SK-N-SH (cell line): ENCODE data around the gene ENPP5. TPM values are rescaled to one million over a fixed set of nuclear protein-coding genes. Genes with fewer than 3 reads are reported as not detected.

Experiments
- CTCF ChIA-PET: fragments of 300-600, 350-600 bp; formaldehyde crosslinking; extraction: SDS; loops from one replicate; lab custom pipeline; 2021; lab: Yijun Ruan, JAX
- POLR2A ChIA-PET: fragments of 350-600 bp; sonication (Branson Sonifier 250); formaldehyde crosslinking; extraction: SDS; loops from one replicate; lab custom pipeline; 2020; ENCODE audit warnings: antibody characterized with exemption, inconsistent platforms; lab: Yijun Ruan, JAX
- DNase-seq: peaks from one replicate; pipeline ENCODE4 v3.0.0; 2012
- H2AFZ ChIP-seq: fragments of 200-600 bp; sonication (generic); 2 replicates; pipeline ENCODE4 v1.8.1; 2016; ENCODE audit warnings: antibody characterized with exemption, mild to moderate bottlenecking, low read depth
- H3F3A ChIP-seq: fragments of 200-600 bp; sonication (generic); replicated peaks from 2 replicates; pipeline ENCODE3; 2016; ENCODE audit warnings: antibody characterized with exemption, mild to moderate bottlenecking; ENCODE audit not compliant: insufficient read depth
- H3K27ac ChIP-seq, 2 experiments: fragments of 200-500 bp in 1 of 2; fragments of 200-600 bp in 1 of 2; sonication (Bioruptor generic) in 1 of 2; sonication (generic), shearing (Covaris generic) in 1 of 2; 2 replicates each; pipeline versions ENCODE4 v1.5.1 to v1.6.1; 2014 to 2016; ENCODE audit warnings: low read depth in 2 of 2, inconsistent platforms in 1 of 2, low read length in 1 of 2, mild to moderate bottlenecking in 1 of 2, mixed read lengths in 1 of 2
- H3K27me3 ChIP-seq: fragments of 200-600 bp; sonication (generic), shearing (Covaris generic); 2 replicates; pipeline ENCODE4 v1.6.1; 2016; ENCODE audit warnings: mixed run types; ENCODE audit not compliant: insufficient read depth
- H3K36me3 ChIP-seq, 2 experiments: fragments of 200-500 bp in 1 of 2; fragments of 200-600 bp in 1 of 2; sonication (Bioruptor generic) in 1 of 2; sonication (generic) in 1 of 2; replicated peaks in 1 of 2; 2 replicates each; pipeline versions ENCODE3 to v1.5.1; 2014 to 2016; ENCODE audit warnings: low read length in 1 of 2, mild to moderate bottlenecking in 1 of 2; ENCODE audit not compliant: insufficient read depth in 2 of 2, control insufficient read depth in 1 of 2
- H3K4me1 ChIP-seq, 2 experiments: fragments of 200-500 bp in 1 of 2; fragments of 200-600 bp in 1 of 2; sonication (Bioruptor generic) in 1 of 2; sonication (generic), shearing (Covaris generic) in 1 of 2; 2 replicates each; pipeline versions ENCODE4 v1.5.1 to v1.6.1; 2014 to 2016; ENCODE audit warnings: low read depth in 1 of 2, low read length in 1 of 2, mixed run types in 1 of 2; ENCODE audit not compliant: insufficient read depth in 2 of 2, control insufficient read depth in 1 of 2
- H3K4me2 ChIP-seq: fragments of 200-600 bp; sonication (generic), shearing (Covaris generic); 2 replicates; pipeline ENCODE4 v1.6.1; 2017; ENCODE audit warnings: mixed run types
- H3K4me3 ChIP-seq, 2 experiments: fragments of 200-500 bp in 1 of 2; fragments of 200-600 bp in 1 of 2; sonication (Bioruptor generic) in 1 of 2; sonication (generic), shearing (Covaris generic) in 1 of 2; 2 replicates each; pipeline versions ENCODE4 v1.5.1 to v1.8.1; 2014 to 2016; ENCODE audit warnings: low read depth in 2 of 2, inconsistent platforms in 1 of 2, low read length in 1 of 2, mild to moderate bottlenecking in 1 of 2, mixed read lengths in 1 of 2, moderate library complexity in 1 of 2
- H3K79me2 ChIP-seq: fragments of 200-600 bp; sonication (generic); 2 replicates; pipeline ENCODE4 v1.8.1; 2017; ENCODE audit warnings: mild to moderate bottlenecking; ENCODE audit not compliant: insufficient read depth
- H3K9ac ChIP-seq: fragments of 200-600 bp; sonication (generic); 2 replicates; pipeline ENCODE4 v1.6.1; 2017; ENCODE audit warnings: mixed run types
- H3K9me2 ChIP-seq: fragments of 200-600 bp; sonication (generic); 2 replicates; pipeline ENCODE4 v1.6.1; 2017; ENCODE audit warnings: mixed run types
- H3K9me3 ChIP-seq: fragments of 200-600 bp; sonication (generic); 2 replicates; pipeline ENCODE4 v1.6.1; 2017; ENCODE audit warnings: mixed run types, mild to moderate bottlenecking, moderate library complexity
- H4K20me1 ChIP-seq: fragments of 200-600 bp; sonication (generic); 2 replicates; pipeline ENCODE4 v1.6.1; 2017; ENCODE audit warnings: mild to moderate bottlenecking, mixed run types; ENCODE audit not compliant: insufficient read depth
- CHD2 ChIP-seq: fragments of 150-350 bp; IDR thresholded peaks from 2 replicates; pipeline ENCODE4 v1.6.1; 2018; ENCODE audit warnings: low read length; ENCODE audit not compliant: partially characterized antibody
- CTCF ChIP-seq: fragments of 200-600 bp; sonication (generic); IDR thresholded peaks from 2 replicates; pipeline ENCODE4 v1.6.1; 2017; ENCODE audit warnings: antibody characterized with exemption, mild to moderate bottlenecking, moderate library complexity
- GABPA ChIP-seq: IDR thresholded peaks from 2 replicates; pipeline ENCODE4 v1.4.0; 2012; ENCODE audit warnings: low read depth, mild to moderate bottlenecking
- GATA2 ChIP-seq: sonication (generic); formaldehyde crosslinking; IDR thresholded peaks from 2 replicates; pipeline ENCODE4 v1.5.0; 2020; ENCODE audit warnings: mild to moderate bottlenecking, missing genetic modification reagents
- MEF2A ChIP-seq: IDR thresholded peaks from 2 replicates; pipeline ENCODE4 v1.4.0; 2012; ENCODE audit warnings: low read depth, borderline replicate concordance
- MXI1 ChIP-seq: IDR thresholded peaks from 2 replicates; pipeline ENCODE4 v1.6.1; 2012; ENCODE audit warnings: mild to moderate bottlenecking, low read depth, low read length, improper control_type of control experiment
- PBX3 ChIP-seq: IDR thresholded peaks from 2 replicates; pipeline ENCODE4; 2012
- POLR2AphosphoS5 ChIP-seq: IDR thresholded peaks from 2 replicates; pipeline ENCODE4 v1.6.1; 2012; ENCODE audit warnings: low read depth, low read length
- REST ChIP-seq: IDR thresholded peaks from 2 replicates; pipeline ENCODE4 v1.6.1; 2012; ENCODE audit warnings: mild to moderate bottlenecking, low read depth, low read length, moderate library complexity
- RFX5 ChIP-seq: IDR thresholded peaks from 2 replicates; pipeline ENCODE4 v1.6.1; 2012; ENCODE audit warnings: mild to moderate bottlenecking, improper control_type of control experiment, low read length
- SIN3A ChIP-seq: IDR thresholded peaks from 2 replicates; pipeline ENCODE4 v1.6.1; 2012; ENCODE audit warnings: low read depth, mild to moderate bottlenecking, low read length, moderate library complexity, borderline replicate concordance
- USF1 ChIP-seq: IDR thresholded peaks from 2 replicates; pipeline ENCODE4 v1.4.0; 2012; ENCODE audit warnings: low read depth, borderline replicate concordance
- USF2 ChIP-seq: fragments of 150-350 bp; IDR thresholded peaks from 2 replicates; pipeline ENCODE4 v1.6.1; 2017; ENCODE audit warnings: antibody characterized with exemption, low read length, low read depth, borderline replicate concordance
- WGBS: methylation state at CpG from one replicate; pipeline ENCODE4 v1.1.6; 2017; ENCODE audit warnings: low lambda C conversion rate; 5-methylcytosine and 5-hydroxymethylcytosine counted together
- polyA plus RNA-seq, 3 experiments: library from polyadenylated mRNA; depleted of rRNA; stranded (reverse); fragments of >200 nt; gene quantifications; 2 replicates each; pipeline ENCODE4 v1.2.3, GENCODE V29; 2012

Gene ENPP5
- polyA plus RNA-seq, 1 of the 3 experiments (the other 2 are of a cell fraction): not detected

- Histone ChIP-seq H3K27me3 (peaks cover 5% of the 10 kb centered on the region), H3K79me2 (no peaks in the 10 kb centered on the region), H3F3A (no peaks in the 10 kb centered on the region), H4K20me1 (no peaks in the 10 kb centered on the region), H3K4me3 (no peak overlapping the region), H3K9me2 (no peaks in the 10 kb centered on the region), H3K9ac (no peak overlapping the region), H3K9me3 (no peaks in the 10 kb centered on the region), H3K36me3 (no peaks in the 10 kb centered on the region), H3K27ac (no peak overlapping the region), H2AFZ (no peak overlapping the region), H3K4me2 (no peak overlapping the region), H3K4me1 (no peaks in the 10 kb centered on the region)
- ChIA-PET POLR2A (no interaction called here), CTCF (no interaction called here)
- 0% methylated on average over 4 of the region's 4 CpGs for WGBS
- no peak for DNase-seq
- TF ChIP-seq USF2 (no peak), POLR2AphosphoS5 (no peak), RFX5 (no peak)
Measured at GRCh38 chr6:46190889-46191288, 20.1 kb upstream of the ENPP5 start.

- ChIA-PET POLR2A (no interaction called here), CTCF (no interaction called here)
- Histone ChIP-seq H4K20me1 (no peaks in the 10 kb centered on the region), H3K27me3 (peaks cover 5% of the 10 kb centered on the region), H3K9me3 (no peaks in the 10 kb centered on the region), H3K79me2 (no peaks in the 10 kb centered on the region), H2AFZ (no peak overlapping the region), H3K4me1 (no peaks in the 10 kb centered on the region), H3K27ac (no peak overlapping the region), H3K9me2 (no peaks in the 10 kb centered on the region), H3K9ac (no peak overlapping the region), H3K36me3 (no peaks in the 10 kb centered on the region), H3K4me2 (no peak overlapping the region), H3K4me3 (no peak overlapping the region), H3F3A (no peaks in the 10 kb centered on the region)
- WGBS: 0% methylated on average over 4 of the region's 4 CpGs
- TF ChIP-seq CHD2: no peak
- no peak for TF ChIP-seq GABPA
- TF ChIP-seq POLR2AphosphoS5: no peak
- no peak for DNase-seq
Measured at GRCh38 chr6:46189726-46190125, 18.9 kb upstream of the ENPP5 start.

GRCh38 chr6:46186583-46186982 is 15.8 kb upstream of the ENPP5 start:
- H3K4me2 ChIP-seq: no peak overlapping the region
- CTCF ChIA-PET: interaction anchor here (1.3 kb wide), 1 partner anchor 24 kb away, joined by 4 read pairs; no protein-coding TSS in a partner anchor

More at GRCh38 chr6:46186583-46186982, 15.8 kb upstream of the ENPP5 start:
- H3K4me3 ChIP-seq: no peak overlapping the region
- no peaks in the 10 kb centered on the region for H3K9me2 ChIP-seq
- WGBS: 3% methylated on average over 1 of the region's 1 CpG
- no peaks in the 10 kb centered on the region for H4K20me1 ChIP-seq
- POLR2A ChIA-PET: no interaction called here
- H3K79me2 ChIP-seq: no peaks in the 10 kb centered on the region
- no peaks in the 10 kb centered on the region for H3K4me1 ChIP-seq
- H3F3A ChIP-seq: no peaks in the 10 kb centered on the region
- H3K36me3 ChIP-seq: no peaks in the 10 kb centered on the region
- H3K27ac ChIP-seq: no peak overlapping the region
- no peak for DNase-seq
- TF ChIP-seq PBX3 (no peak), REST (no peak), MEF2A (no peak), USF1 (no peak), SIN3A (no peak), MXI1 (no peak), CTCF (no peak), RFX5 (no peak), GATA2 (no peak)
- TF ChIP-seq, all 33 proteins: peak for 0
- peaks cover 16% of the 10 kb centered on the region for H3K27me3 ChIP-seq
- H2AFZ ChIP-seq: no peak overlapping the region
- H3K9me3 ChIP-seq: no peaks in the 10 kb centered on the region
- H3K9ac ChIP-seq: no peak overlapping the region
